NOMO-1 treated with DMSO at 0.1 percent for 48 hours (cell line): ENCODE results near the gene LGALS3.
A peak's percentile ranks its signal among the peaks of the same experiment; 100 is the strongest.

Experiments used
- DNase-seq: peaks from one replicate; lab custom pipeline; 2025; ENCODE audit not compliant: unreplicated experiment; lab: John Stamatoyannopoulos, UW

LGALS3 gene

DNA sequence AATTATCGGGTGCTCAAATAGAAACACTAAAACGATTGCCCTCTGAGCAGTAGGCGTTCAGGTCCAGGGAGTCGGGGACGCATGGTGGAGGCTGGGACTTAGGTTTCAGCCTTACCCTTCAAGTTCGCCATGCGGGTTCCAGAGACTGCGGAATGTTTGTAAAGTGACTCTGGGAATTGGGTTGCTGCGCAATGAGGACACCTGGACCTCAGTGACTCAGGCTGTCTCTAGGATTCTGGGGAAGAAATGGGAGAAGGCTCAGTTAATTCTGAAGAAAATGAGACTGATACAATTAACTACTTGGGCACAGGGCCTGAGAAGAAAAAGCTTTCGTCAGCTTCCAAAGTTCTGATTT, 1.1 kb downstream of the LGALS3 start:
- DNase-seq: no peak

DNA sequence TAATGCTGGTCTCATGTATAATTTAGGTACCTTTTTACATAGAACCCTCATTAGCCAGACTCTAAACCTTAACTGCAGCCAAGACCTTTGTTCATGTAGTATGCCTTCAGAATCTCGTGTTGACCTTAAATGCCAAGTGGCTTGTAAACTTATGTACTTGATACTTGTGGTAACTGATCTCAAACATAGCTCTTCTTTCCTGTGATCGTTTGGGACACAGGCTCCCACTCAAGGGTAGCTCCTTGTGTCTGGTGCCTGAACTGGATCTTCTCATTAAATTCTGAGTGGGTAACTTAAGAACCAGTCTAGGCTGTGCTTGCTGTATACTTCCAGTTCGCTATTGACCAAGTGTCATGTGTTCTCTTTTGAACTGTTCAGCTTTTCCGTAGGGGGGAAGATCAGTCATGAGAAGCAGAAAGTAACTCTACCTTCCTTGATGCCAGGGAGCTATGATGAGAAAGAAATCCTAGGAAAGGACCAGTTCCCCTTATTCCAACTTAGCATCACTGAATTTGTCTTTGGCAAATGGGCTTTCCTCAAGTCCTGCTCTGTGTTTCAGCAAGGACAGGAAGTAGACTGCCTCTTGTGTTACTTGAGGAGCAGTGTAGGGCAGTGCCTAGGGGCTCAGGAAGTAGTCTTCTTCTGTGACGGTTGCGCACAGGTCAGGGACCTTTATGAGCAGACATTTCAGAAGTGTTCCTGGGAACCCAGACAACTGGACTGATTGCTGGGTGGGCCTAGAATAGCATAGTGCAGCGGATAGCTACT, 2.5 kb downstream of the LGALS3 start:
- peak; percentile 54 for DNase-seq

DNA sequence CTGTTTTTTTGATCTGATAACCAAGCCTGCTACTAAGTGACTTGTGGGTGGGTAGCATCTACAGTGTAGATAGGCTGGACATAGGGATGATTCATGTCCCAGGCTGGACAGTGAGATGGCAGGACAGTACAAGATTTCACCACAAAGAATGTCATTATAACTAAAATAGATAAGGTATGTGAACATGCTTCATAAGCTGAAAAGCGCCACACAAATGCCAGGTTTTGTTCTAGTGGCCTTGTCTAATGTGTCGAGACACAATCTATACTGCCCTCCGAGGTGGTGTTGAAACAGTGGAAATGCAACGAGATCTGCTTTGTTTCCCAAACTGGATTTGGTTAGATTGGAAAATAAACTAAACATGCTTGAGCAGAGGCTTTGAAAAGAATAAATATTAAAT, 4.4 kb downstream of the LGALS3 start:
- DNase-seq: no peak

DNA sequence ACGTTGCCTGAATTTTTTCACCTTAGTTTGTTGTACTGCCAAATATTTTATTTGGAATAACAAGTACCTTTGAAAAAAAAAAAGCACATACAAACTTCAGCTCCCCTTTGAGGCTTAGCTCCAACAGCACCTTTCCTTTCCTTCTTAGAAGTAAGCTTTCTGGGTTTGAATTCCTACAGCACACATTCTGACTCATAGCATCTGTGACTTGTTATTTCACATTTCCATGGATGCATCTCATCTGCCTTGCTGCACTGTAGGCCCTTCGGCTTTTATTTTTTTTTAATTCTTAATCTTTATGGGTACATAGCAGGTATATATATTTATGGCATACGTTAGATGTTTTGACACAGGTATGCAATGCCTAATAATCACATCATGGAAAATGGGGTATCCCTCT, 7.2 kb downstream of the LGALS3 start:
- no peak for DNase-seq

DNA sequence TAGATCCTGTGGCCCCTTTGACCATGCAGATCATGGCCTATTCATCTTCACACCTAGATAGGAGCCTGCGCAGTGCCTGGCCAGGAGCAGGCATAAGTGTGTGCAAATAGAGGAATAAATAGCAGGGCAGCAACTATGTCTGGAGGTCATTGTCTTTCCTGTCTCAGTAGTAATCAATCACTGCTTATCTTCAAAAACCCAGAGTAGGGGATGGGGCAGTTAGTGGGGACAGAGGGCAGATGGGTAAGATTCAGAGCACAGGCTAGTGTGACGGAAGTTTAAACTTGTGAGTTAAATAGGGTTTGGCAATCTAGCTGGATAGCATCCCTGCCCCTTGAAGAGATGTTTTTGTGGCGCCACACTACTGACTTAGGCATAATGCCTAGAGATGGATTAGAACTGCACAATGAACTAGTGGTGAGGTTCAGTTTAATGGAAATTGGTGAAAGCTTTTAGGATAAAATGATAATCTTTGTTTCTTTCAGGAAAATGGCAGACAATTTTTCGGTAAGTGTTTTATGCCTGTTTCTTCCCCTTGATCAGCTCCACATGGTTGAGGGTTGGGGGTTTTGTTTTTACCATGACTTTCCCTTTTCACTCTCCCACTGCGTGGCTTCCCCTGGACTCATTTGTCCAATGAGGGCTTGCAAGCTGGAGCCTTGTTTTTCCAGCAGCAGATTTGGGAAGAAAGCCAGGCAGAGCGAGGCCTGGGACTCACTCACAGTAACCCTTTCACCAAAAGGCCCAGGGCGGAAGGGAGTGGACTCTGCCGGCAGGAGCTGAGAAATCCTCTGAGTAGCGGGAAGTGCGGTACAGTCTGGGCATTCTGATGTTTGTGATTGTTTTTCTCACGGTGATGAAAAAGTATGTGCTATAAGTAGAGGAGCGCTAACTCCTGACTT, 8.1 kb downstream of the LGALS3 start:
- no peak for DNase-seq

DNA sequence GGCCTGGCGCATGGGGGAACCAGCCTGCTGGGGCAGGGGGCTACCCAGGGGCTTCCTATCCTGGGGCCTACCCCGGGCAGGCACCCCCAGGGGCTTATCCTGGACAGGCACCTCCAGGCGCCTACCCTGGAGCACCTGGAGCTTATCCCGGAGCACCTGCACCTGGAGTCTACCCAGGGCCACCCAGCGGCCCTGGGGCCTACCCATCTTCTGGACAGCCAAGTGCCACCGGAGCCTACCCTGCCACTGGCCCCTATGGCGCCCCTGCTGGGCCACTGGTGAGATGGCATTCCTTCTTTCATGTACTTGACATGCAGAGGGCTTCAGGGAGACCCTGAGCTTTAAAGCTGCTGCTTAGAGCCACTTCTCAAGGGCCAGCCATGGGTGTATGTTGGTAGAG, 9.0 kb downstream of the LGALS3 start:
- no peak for DNase-seq

DNA sequence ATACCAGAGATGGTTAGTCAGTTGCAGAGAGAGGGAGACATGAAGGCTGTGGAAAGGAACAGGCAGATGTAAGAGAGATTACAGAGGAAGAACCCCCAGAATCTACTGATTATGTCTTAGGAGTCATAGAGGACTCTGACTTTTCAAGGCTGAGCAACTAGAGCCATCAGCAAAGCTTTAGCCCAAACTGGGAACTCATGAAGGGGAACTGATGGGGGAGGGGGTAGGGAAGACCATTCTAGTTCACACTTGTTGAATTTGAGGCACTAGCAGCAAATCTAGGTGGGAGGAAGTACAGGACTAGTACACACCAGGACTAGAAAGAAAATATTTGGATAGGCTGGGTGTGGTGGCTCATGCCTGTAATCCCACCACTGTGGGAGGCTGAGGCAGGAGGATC, 10.1 kb downstream of the LGALS3 start:
- no peak for DNase-seq

- no peak for DNase-seq
These were observed 10.9 kb downstream of the LGALS3 start for GRCh38 chr14:55139696-55140509.

DNA sequence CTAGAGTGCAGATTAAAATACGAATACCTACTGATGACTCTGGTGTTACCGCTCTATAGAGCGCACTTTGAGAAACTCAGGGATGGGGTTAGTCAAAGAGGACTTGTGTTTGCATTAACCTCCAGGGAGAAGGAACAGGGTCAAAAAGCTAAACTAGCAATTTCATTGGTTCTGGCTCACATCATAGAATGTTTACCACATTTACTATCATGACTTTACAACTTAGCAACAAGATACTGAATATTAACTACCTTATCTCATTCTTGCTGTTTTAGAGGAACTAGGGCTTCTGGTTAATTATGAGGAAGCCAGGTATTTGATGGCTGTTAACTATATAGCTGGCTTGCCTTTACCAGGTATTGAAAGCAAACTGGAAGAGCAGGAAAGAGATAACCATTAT, 12.8 kb downstream of the LGALS3 start:
- no peak for DNase-seq

- DNase-seq: no peak
These were observed 13.4 kb downstream of the LGALS3 start for GRCh38 chr14:55142466-55142865.

- no peak for DNase-seq
These were observed 17.4 kb downstream of the LGALS3 start for GRCh38 chr14:55146425-55146824.

DNA sequence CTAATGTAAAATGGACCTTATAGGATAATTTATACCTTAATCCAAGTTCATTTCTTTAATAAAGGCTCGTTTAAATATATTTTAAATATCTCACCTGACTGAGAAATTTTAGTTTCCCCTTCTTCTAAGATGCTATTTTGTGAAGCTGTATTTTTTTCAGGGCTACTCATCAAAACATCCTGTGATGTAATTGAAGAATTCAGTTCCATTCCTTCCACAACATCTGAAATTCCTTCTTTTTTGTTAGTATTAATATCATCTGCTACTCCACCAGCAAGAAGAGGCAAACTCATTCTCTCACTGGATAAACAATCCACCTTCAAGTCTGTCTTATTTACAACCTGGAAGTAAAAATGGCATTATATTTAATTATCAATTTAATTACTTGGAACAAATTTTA, 22.5 kb downstream of the LGALS3 start:
- DNase-seq: no peak

- DNase-seq: no peak
These were observed 23.2 kb downstream of the LGALS3 start for GRCh38 chr14:55152052-55152753.

GRCh38 chr14:55153951-55154350, 24.9 kb downstream of the LGALS3 start:
- DNase-seq: no peak

GRCh38 chr14:55157080-55157479, 28.0 kb downstream of the LGALS3 start:
- DNase-seq: no peak

- DNase-seq: no peak
These were observed 29.4 kb downstream of the LGALS3 start for GRCh38 chr14:55158412-55158811.

DNA sequence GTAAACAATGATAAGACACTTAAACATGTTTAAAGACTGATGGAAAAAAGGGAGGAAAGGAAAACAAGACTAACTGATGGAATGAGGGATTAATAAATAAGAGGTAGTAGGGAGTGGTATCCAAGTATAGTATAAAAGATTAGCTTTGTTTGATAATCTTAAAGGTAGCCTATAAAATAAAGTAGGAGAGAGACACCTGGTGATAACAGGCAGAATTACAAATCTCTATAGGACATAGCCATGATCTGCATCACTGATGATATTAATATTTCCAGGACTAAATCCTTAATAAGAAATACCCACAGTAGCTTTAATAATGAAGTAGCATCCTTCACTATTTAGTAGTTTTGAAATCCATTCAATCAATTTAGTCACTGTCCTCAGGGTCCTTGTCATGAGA, 31.9 kb downstream of the LGALS3 start:
- peak; percentile 34 for DNase-seq

DNA sequence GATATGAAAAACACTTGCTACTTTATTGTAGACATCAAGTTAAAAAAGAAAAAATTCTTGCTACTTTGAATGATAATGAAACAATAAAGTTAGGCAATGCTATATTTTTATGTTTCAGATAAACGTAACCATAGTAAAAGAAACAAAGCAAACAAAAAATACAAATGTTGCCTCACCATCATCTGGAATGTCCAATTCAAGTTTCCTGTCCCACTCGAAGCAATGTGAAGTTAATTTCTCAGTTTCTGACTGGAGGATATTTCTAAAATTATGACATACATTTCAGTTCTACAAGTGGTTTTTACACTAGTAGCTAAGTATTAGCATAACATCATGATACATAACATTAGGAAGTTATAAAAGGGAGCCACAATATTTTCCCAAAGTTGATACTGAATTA, 41.5 kb downstream of the LGALS3 start:
- DNase-seq: no peak

DNA sequence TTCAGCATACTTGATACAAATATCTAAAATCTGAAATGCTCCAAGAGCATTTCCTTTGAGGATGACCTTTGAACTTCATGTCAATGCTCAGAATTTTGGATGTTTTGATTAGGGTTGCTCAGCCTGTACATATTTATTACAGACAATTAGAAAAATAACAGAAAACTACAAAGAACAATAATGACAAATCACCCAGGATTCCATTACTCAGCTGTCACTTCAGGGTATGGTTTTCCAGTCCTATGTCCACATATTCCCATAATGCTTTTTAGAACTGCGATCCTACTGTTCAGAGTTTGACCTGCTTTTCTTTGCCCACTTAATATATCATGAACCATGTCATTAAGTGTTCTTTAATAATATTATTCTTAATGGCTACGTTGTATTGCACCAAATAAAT, 51.0 kb downstream of the LGALS3 start:
- no peak for DNase-seq

DNA sequence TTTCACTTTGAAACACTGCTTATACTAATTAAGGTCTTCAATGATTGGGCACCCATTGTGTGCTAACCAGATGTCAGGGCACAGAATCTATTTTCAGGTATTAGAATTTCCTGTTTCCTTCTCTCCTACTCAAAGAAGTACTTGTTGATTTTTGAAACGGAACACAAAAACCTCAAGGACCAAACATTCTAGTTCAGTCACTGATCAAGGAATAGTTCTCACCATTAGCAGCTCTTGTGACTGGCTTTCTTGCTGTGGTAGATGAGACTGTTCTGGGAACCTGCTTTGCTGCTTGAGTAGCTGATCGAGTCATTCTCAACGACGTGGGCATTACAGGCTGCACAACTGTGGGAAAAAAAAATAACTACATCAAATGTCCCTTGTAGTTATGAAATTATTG, 51.4 kb downstream of the LGALS3 start:
- no peak for DNase-seq

DNA sequence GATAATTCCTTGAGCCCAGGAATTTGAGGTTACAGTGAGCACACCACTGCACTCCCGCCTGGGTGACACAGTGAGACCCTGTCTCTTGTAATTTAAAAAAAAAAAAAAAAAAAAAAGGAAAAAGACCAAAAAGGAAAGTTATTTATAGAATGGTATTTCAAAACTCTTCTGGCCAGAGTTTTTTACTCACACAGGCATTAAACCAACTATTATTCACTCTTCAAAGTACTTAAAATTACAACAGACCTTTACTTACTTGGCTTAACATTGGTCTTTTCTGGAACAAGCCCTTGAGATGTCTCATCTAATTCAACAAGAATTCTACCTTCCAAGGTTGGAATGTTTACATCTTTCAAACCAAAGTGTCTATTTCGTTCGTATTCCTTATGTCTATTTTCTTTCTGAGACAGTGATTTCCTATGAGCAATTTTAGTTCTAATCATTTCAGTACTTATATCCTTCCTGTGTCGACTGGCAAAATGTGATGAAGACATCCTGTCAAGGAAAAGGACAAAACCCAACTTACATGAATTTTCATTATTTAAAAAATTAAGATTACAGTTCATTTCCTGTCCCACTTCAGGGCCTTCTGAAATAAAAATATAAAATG, 59.7 kb downstream of the LGALS3 start:
- DNase-seq: peak; percentile 11
